Endothelial cell of umbilical vein (primary cell): ENCODE data around the gene TOP2B.

ENCODE experiments used
- EZH2 ChIP-seq: IDR thresholded peaks from 2 replicates; pipeline ENCODE4 v1.6.1; 2012; ENCODE audit warnings: borderline replicate concordance, low read depth, mild to moderate bottlenecking, moderate library complexity, low read length, inconsistent platforms; ENCODE audit not compliant: severe bottlenecking
- FOS ChIP-seq: IDR thresholded peaks from 2 replicates; pipeline ENCODE4 v1.6.1; 2011; ENCODE audit warnings: mild to moderate bottlenecking, low read length, moderate library complexity, borderline replicate concordance; ENCODE audit not compliant: insufficient read depth
- GATA2 ChIP-seq: IDR thresholded peaks from 2 replicates; pipeline ENCODE4 v1.7.0; 2011; ENCODE audit warnings: low read depth, mild to moderate bottlenecking, moderate library complexity, mixed read lengths, low read length; ENCODE audit not compliant: insufficient read length, insufficient read depth
- MYC ChIP-seq: IDR thresholded peaks from one replicate; pipeline ENCODE4 v1.6.1; 2011; ENCODE audit warnings: mild to moderate bottlenecking, low read depth, low read length
- POLR2A ChIP-seq: IDR thresholded peaks from 2 replicates; pipeline ENCODE4 v1.6.1; 2012; ENCODE audit warnings: low read depth, mild to moderate bottlenecking, control low read depth, low read length
- POLR2AphosphoS5 ChIP-seq: IDR thresholded peaks from 2 replicates; pipeline ENCODE4 v1.6.1; 2012; ENCODE audit warnings: low read depth, mild to moderate bottlenecking, control low read depth, low read length, moderate library complexity; ENCODE audit not compliant: insufficient read depth
- TF ChIP-seq, protein P1 (sequence below), 2 donors: IDR thresholded peaks; 1 replicate in 1 of 2; 2 replicates in 1 of 2; pipeline ENCODE4 v1.5.1; 2011; ENCODE audit warnings: low read length in 2 of 2, mild to moderate bottlenecking in 2 of 2, moderate library complexity in 2 of 2, control low read depth in 1 of 2, inconsistent platforms in 1 of 2, low read depth in 1 of 2; ENCODE audit not compliant: insufficient read depth in 1 of 2; ENCODE audit errors: extremely low read depth in 1 of 2
- TF ChIP-seq, protein P2 (sequence below): IDR thresholded peaks from 2 replicates; pipeline ENCODE4 v1.6.1; 2011; ENCODE audit not compliant: insufficient read depth, insufficient read length

DNA sequence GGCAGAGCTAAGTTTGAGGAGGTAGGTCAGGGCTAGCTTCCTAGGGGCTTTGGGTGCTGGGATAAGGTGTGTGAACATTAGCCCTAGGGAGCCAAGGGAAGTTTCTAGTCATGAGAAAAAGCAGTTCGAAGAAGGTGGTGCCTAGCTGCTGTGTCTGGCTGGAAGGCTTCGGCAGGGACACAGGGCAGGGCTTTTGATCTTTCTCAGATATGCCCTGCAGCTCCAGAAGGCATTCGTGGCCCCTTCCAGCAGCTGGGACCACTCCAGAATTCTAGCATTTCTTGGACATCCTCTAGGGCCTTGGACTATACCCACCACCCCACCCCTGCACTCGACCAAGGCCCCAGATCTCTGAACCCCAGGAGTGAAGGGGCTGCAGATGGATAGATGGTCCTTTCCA is 88.6 kb downstream of the TOP2B start:
- TF ChIP-seq, protein P1, sequence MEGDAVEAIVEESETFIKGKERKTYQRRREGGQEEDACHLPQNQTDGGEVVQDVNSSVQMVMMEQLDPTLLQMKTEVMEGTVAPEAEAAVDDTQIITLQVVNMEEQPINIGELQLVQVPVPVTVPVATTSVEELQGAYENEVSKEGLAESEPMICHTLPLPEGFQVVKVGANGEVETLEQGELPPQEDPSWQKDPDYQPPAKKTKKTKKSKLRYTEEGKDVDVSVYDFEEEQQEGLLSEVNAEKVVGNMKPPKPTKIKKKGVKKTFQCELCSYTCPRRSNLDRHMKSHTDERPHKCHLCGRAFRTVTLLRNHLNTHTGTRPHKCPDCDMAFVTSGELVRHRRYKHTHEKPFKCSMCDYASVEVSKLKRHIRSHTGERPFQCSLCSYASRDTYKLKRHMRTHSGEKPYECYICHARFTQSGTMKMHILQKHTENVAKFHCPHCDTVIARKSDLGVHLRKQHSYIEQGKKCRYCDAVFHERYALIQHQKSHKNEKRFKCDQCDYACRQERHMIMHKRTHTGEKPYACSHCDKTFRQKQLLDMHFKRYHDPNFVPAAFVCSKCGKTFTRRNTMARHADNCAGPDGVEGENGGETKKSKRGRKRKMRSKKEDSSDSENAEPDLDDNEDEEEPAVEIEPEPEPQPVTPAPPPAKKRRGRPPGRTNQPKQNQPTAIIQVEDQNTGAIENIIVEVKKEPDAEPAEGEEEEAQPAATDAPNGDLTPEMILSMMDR (IDR thresholded peaks at IDR 0.05; ENCODE audit: extremely low read depth in 1 of 2, insufficient read depth in 1 of 2, low read depth in 1 of 2, low read length in 2 of 2): no peak
- TF ChIP-seq EZH2 (no peak), POLR2AphosphoS5 (no peak), MYC (no peak), POLR2A (no peak), GATA2 (no peak), FOS (no peak)
- TF ChIP-seq, protein P2, sequence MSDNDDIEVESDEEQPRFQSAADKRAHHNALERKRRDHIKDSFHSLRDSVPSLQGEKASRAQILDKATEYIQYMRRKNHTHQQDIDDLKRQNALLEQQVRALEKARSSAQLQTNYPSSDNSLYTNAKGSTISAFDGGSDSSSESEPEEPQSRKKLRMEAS: no peak
